ENCODE data around the gene AKAP5.

The AKAP5 gene

DNA sequence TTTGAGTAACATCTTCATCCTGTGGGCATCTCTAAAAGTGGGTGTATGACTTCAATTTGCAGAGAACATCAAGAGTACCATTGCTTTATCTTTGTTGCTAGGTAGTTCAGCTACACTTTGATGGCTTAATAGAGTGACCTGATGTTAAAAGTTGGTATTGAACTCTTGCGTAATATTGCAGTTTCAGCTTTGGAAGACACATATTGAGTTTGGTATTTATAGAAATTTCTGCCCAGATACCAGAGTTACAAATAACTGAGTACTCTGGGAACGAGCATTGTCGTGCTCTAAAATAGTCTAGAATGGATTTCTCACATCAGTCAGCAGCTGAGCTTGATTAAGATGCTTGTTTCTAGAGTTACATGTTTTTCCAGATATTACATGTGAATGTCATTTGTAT is 24.8 kb upstream of the AKAP5 start:
- Histone ChIP-seq H2AFZ (ENCODE audit: low read length) (no peak overlapping the region), H3K9me3 (ENCODE audit: low read length) (no peaks in the 10 kb centered on the region), H4K20me1 (ENCODE audit: insufficient read depth, low read length) (no peaks in the 10 kb centered on the region), H3K79me2 (ENCODE audit: insufficient read depth, low read length) (no peaks in the 10 kb centered on the region), H3K4me3 (ENCODE audit: low read depth, low read length, poor library complexity, severe bottlenecking) (no peak overlapping the region), H3K4me2 (ENCODE audit: low read length) (no peak overlapping the region), H3K9ac (ENCODE audit: low read length) (no peak overlapping the region), H3K4me1 (ENCODE audit: insufficient read depth, low read length, severe bottlenecking) (peaks cover 22% of the 10 kb centered on the region), H3K27me3 (ENCODE audit: insufficient read depth, low read length) (no peaks in the 10 kb centered on the region), H3K9me2 (ENCODE audit: low read depth, low read length) (no peaks in the 10 kb centered on the region), H3K27ac (ENCODE audit: low read depth, low read length, poor library complexity, severe bottlenecking) (no peak overlapping the region), H3F3A (ENCODE audit: insufficient read depth, low read length) (no peaks in the 10 kb centered on the region), H3K36me3 (ENCODE audit: insufficient read depth, low read length) (peaks cover 92% of the 10 kb centered on the region)
- no peak for TF ChIP-seq EZH2 (IDR thresholded peaks at IDR 0.05; ENCODE audit: borderline replicate concordance, low read length)
- TF ChIP-seq, protein P1, sequence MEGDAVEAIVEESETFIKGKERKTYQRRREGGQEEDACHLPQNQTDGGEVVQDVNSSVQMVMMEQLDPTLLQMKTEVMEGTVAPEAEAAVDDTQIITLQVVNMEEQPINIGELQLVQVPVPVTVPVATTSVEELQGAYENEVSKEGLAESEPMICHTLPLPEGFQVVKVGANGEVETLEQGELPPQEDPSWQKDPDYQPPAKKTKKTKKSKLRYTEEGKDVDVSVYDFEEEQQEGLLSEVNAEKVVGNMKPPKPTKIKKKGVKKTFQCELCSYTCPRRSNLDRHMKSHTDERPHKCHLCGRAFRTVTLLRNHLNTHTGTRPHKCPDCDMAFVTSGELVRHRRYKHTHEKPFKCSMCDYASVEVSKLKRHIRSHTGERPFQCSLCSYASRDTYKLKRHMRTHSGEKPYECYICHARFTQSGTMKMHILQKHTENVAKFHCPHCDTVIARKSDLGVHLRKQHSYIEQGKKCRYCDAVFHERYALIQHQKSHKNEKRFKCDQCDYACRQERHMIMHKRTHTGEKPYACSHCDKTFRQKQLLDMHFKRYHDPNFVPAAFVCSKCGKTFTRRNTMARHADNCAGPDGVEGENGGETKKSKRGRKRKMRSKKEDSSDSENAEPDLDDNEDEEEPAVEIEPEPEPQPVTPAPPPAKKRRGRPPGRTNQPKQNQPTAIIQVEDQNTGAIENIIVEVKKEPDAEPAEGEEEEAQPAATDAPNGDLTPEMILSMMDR (IDR thresholded peaks at IDR 0.05; ENCODE audit: low read length): no peak

DNA sequence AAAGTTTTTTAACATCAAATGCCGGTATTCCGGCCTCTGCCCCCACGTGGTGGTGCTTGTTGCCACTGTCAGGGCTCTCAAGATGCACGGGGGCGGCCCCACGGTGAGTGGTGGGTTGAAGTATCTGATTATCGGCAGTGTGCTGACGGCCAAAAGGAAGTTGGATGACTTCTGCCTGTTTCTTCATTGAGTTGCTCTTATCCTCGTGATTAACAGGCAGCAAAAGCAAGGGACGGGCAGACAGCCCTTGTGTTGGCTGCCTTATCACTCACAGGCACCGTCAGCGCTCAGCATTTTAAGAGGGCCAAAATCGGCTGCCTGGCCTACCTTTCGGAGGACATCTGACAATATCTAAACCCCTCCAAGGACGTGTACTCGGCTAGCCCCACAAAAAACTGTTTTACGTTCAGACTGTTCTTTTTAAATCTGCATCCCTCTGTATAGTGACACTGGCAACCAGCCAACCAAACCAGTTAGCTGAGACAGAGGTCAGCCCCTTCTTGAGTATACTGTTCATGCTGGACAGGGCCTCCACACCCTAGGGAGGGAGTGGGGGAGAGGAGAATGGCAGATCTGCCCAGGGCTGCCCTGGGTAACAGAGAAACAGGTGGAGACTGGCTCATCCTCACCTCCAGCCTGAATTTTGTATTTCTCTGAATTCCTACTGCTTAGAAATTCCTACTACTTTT is 22.9 kb upstream of the AKAP5 start:
- Histone ChIP-seq H3K27ac (ENCODE audit: low read depth, low read length, poor library complexity, severe bottlenecking) (no peak overlapping the region), H3K36me3 (ENCODE audit: insufficient read depth, low read length) (peaks cover 82% of the 10 kb centered on the region), H4K20me1 (ENCODE audit: insufficient read depth, low read length) (no peaks in the 10 kb centered on the region), H3K27me3 (ENCODE audit: insufficient read depth, low read length) (no peaks in the 10 kb centered on the region), H3K4me2 (ENCODE audit: low read length) (no peak overlapping the region), H3K79me2 (ENCODE audit: insufficient read depth, low read length) (no peaks in the 10 kb centered on the region), H3K9me2 (ENCODE audit: low read depth, low read length) (no peaks in the 10 kb centered on the region), H3K9ac (ENCODE audit: low read length) (no peak overlapping the region), H3F3A (ENCODE audit: insufficient read depth, low read length) (no peaks in the 10 kb centered on the region), H3K4me3 (ENCODE audit: low read depth, low read length, poor library complexity, severe bottlenecking) (no peak overlapping the region), H3K4me1 (ENCODE audit: insufficient read depth, low read length, severe bottlenecking) (peaks cover 31% of the 10 kb centered on the region), H2AFZ (ENCODE audit: low read length) (no peak overlapping the region), H3K9me3 (ENCODE audit: low read length) (no peaks in the 10 kb centered on the region)
- TF ChIP-seq EZH2 (IDR thresholded peaks at IDR 0.05; ENCODE audit: borderline replicate concordance, low read length): no peak
- TF ChIP-seq, protein P1 (IDR thresholded peaks at IDR 0.05; ENCODE audit: low read length): no peak

- peak overlapping the region; percentile 90 for H3K27ac ChIP-seq (ENCODE audit: low read depth, low read length, poor library complexity, severe bottlenecking)
- no peaks in the 10 kb centered on the region for H3K79me2 ChIP-seq (ENCODE audit: insufficient read depth, low read length)
- H3K4me1 ChIP-seq (ENCODE audit: insufficient read depth, low read length, severe bottlenecking): peaks cover 31% of the 10 kb centered on the region
- no peak overlapping the region for H3K4me3 ChIP-seq (ENCODE audit: low read depth, low read length, poor library complexity, severe bottlenecking)
- H3K9ac ChIP-seq (ENCODE audit: low read length): no peak overlapping the region; the same call in 1 of the 2 replicates
- H3F3A ChIP-seq (ENCODE audit: insufficient read depth, low read length): no peaks in the 10 kb centered on the region
- H3K27me3 ChIP-seq (ENCODE audit: insufficient read depth, low read length): no peaks in the 10 kb centered on the region
- no peak overlapping the region for H2AFZ ChIP-seq (ENCODE audit: low read length)
- H3K9me3 ChIP-seq (ENCODE audit: low read length): no peaks in the 10 kb centered on the region
- H3K4me2 ChIP-seq (ENCODE audit: low read length): no peak overlapping the region
- no peaks in the 10 kb centered on the region for H3K9me2 ChIP-seq (ENCODE audit: low read depth, low read length)
- H4K20me1 ChIP-seq (ENCODE audit: insufficient read depth, low read length): no peaks in the 10 kb centered on the region
- H3K36me3 ChIP-seq (ENCODE audit: insufficient read depth, low read length): peaks cover 82% of the 10 kb centered on the region
- TF ChIP-seq EZH2 (IDR thresholded peaks at IDR 0.05; ENCODE audit: borderline replicate concordance, low read length): no peak
- TF ChIP-seq, protein P1 (IDR thresholded peaks at IDR 0.05; ENCODE audit: low read length): no peak
Observed at GRCh38 chr14:64444140-64444539, 21.2 kb upstream of the AKAP5 start.

Data from OCI-LY1 (cell line).